Loucy (cell line): Measurements from ENCODE around the gene TJAP1.

Experiments
- EZH2phosphoT487 ChIP-seq: fragments of 200-600 bp; IDR thresholded peaks from 2 replicates; pipeline ENCODE4 v1.6.1; 2018; ENCODE audit warnings: antibody characterized with exemption, mild to moderate bottlenecking, moderate library complexity, borderline replicate concordance
- TF ChIP-seq, protein P1 (sequence below): fragments of 200-600 bp; sonication (generic); conservative IDR thresholded peaks from 2 replicates; pipeline ENCODE4 v1.5.1; 2014; ENCODE audit warnings: mild to moderate bottlenecking, antibody characterized with exemption, low read length

DNA sequence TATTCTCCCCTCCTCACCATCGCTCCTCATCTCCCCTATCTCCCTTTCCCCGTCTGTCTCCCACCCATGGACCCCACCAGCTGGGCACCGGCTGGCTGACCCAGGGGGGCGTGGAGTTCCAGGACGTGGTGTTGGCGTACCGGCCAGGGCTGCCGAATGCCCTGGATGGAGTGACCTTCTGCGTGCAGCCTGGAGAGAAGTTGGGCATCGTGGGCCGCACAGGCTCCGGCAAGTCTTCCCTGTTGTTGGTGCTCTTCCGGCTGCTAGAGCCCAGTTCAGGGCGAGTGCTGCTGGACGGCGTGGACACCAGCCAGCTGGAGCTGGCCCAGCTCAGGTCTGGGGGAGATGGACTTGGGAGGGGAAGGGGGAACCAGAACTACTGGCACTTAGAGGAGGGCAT is 29.8 kb upstream of the TJAP1 start:
- no peak for TF ChIP-seq EZH2phosphoT487
- TF ChIP-seq, protein P1, sequence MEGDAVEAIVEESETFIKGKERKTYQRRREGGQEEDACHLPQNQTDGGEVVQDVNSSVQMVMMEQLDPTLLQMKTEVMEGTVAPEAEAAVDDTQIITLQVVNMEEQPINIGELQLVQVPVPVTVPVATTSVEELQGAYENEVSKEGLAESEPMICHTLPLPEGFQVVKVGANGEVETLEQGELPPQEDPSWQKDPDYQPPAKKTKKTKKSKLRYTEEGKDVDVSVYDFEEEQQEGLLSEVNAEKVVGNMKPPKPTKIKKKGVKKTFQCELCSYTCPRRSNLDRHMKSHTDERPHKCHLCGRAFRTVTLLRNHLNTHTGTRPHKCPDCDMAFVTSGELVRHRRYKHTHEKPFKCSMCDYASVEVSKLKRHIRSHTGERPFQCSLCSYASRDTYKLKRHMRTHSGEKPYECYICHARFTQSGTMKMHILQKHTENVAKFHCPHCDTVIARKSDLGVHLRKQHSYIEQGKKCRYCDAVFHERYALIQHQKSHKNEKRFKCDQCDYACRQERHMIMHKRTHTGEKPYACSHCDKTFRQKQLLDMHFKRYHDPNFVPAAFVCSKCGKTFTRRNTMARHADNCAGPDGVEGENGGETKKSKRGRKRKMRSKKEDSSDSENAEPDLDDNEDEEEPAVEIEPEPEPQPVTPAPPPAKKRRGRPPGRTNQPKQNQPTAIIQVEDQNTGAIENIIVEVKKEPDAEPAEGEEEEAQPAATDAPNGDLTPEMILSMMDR = no peak
